ENCODE data around the gene NCOA7. TPM values are rescaled to one million over a fixed set of nuclear protein-coding genes. Genes with fewer than 3 reads are reported as not detected.

Gene NCOA7
- total and polyA plus RNA-seq, 2 of the 8 experiments (the other 6 are each of a cell fraction or from before 2014, with no cell fraction given) = 2.6 to 10.7 TPM

GRCh38 chr6:125752773-125753172 is 38.0 kb upstream of the NCOA7 start:
- H3K4me1 ChIP-seq (replicated peaks in 1 of 4; ENCODE audit: control insufficient read depth in 3 of 4, insufficient read depth in 4 of 4, low read length in 3 of 4) = peaks cover 0 to 14% (median 2%) of the 10 kb centered on the region in 4 experiments; a peak in 4 of 7 replicates
- 94% methylated on average over 2 of the region's 2 CpGs; no CpG with 5 or more reads in 1 of the 2 experiments for WGBS, 2 experiments (ENCODE audit: extremely low coverage in 1 of 2, insufficient coverage in 1 of 2, insufficient read length in 1 of 2, insufficient replicate concordance in 2 of 2, low coverage in 1 of 2, low lambda C conversion rate in 2 of 2, missing lambda C conversion rate in 1 of 2)
- H3K79me1 ChIP-seq (ENCODE audit: low read depth, low read length) = peaks cover 4% of the 10 kb centered on the region; the same call in 1 of the 2 replicates
- peaks cover 0 to 18% (median 4%) of the 10 kb centered on the region in 4 experiments; a peak in 3 of 8 replicates for H3K36me3 ChIP-seq (ENCODE audit: control insufficient read depth in 2 of 4, insufficient read depth in 4 of 4, low read length in 3 of 4)
- H3K4me2 ChIP-seq (ENCODE audit: insufficient read depth in 1 of 2, low read depth in 2 of 2, low read length in 2 of 2) = no peak overlapping the region
- H3K18ac ChIP-seq (ENCODE audit: extremely low read depth, low read length) = no peak overlapping the region
- no peak overlapping the region for H2AK5ac ChIP-seq (ENCODE audit: low read depth, low read length)
- no peak overlapping the region for H4K5ac ChIP-seq (ENCODE audit: insufficient read length, low read depth, low read length)
- H3K56ac ChIP-seq (replicated peaks; ENCODE audit: insufficient read length, low read depth, low read length) = no peak overlapping the region
- H4K91ac ChIP-seq (replicated peaks; ENCODE audit: insufficient read length, low read length) = no peak overlapping the region
- H4K8ac ChIP-seq (ENCODE audit: extremely low read depth, insufficient read depth, low read length) = no peak overlapping the region
- no peak overlapping the region for H2BK20ac ChIP-seq (ENCODE audit: low read length)
- peaks cover 20% of the 10 kb centered on the region for H3K23me2 ChIP-seq (ENCODE audit: low read depth, low read length)
- H2AFZ ChIP-seq (ENCODE audit: low read length) = no peak overlapping the region
- peaks cover 0 to 16% (median 12%) of the 10 kb centered on the region in 4 experiments; a peak in 6 of 7 replicates for H3K27me3 ChIP-seq (replicated peaks in 1 of 4; ENCODE audit: control insufficient read depth in 3 of 4, extremely low read depth in 1 of 4, insufficient read depth in 3 of 4, low read length in 3 of 4)
- H3K9ac ChIP-seq (replicated peaks in 1 of 4; ENCODE audit: extremely low read depth in 1 of 4, low read depth in 3 of 4, low read length in 3 of 4) = no peak overlapping the region
- DNase-seq (ENCODE audit: low read depth in 1 of 2, low spot score in 2 of 2) (no peak), FAIRE-seq (no peak)
- POLR2A ChIA-PET (ENCODE audit: partially characterized antibody) = interaction anchor here (0.6 to 2.2 kb wide), 6 partner anchors 28 to 77 kb away, joined by 3 to 6 read pairs (median 3); no protein-coding TSS in a partner anchor
- no peak overlapping the region for H3K23ac ChIP-seq (ENCODE audit: insufficient read length)
- H4K20me1 ChIP-seq (replicated peaks in 1 of 2; ENCODE audit: control insufficient read depth in 1 of 2, insufficient read depth in 2 of 2, low read length in 2 of 2) = peaks cover 2 to 5% of the 10 kb centered on the region in 2 experiments
- H3K27ac ChIP-seq (ENCODE audit: low read depth, low read length) = no peak overlapping the region
- TF ChIP-seq NRF1 (IDR thresholded peaks at IDR 0.05; ENCODE audit: low read depth, low read length) = no peak
- TF ChIP-seq EZH2 (IDR thresholded peaks at IDR 0.05; ENCODE audit: low read depth, low read length, severe bottlenecking) = no peak
- TF ChIP-seq JUN (IDR thresholded peaks at IDR 0.05; ENCODE audit: low read depth, low read length) = no peak
- CTCF ChIA-PET (ENCODE audit: partially characterized antibody) = interaction anchor here (0.6 to 9.4 kb wide), 14 partner anchors 11 to 582 kb away, joined by 3 to 158 read pairs (median 4); partner anchors contain the start of gene TRMT11
- H3K4me3 ChIP-seq (ENCODE audit: extremely low read depth in 1 of 4, insufficient read depth in 2 of 4, low read depth in 3 of 4, low read length in 4 of 4) = peak overlapping the region in 1 of 4 experiments; percentile 30; a peak in 1 of 8 replicates
- no peak overlapping the region for H2BK120ac ChIP-seq (replicated peaks; ENCODE audit: low read depth, low read length)
- no peak overlapping the region for H3K4ac ChIP-seq (replicated peaks; ENCODE audit: insufficient read length, low read depth, low read length)
- no peaks in the 10 kb centered on the region for H3K9me3 ChIP-seq (ENCODE audit: insufficient read depth in 2 of 2, low read depth in 1 of 2, low read length in 1 of 2)
- H2BK15ac ChIP-seq (ENCODE audit: low read length) = no peak overlapping the region
- no peak overlapping the region for H2BK12ac ChIP-seq (ENCODE audit: low read depth, low read length)
- H3K79me2 ChIP-seq (ENCODE audit: control insufficient read depth in 1 of 2, insufficient read depth in 2 of 2, low read length in 2 of 2) = peaks cover 0 to 22% of the 10 kb centered on the region in 2 experiments; a peak in 3 of 4 replicates
- no peak overlapping the region for H2BK5ac ChIP-seq (ENCODE audit: low read depth, low read length)
- H3K14ac ChIP-seq (ENCODE audit: insufficient read length) = no peak overlapping the region
